ENCODE results near the gene COL19A1.

GRCh38 chr6:70183538-70183937, 317.2 kb downstream of the COL19A1 start:
- no peak for TF ChIP-seq CTCF (IDR thresholded peaks at IDR 0.05 in 2 of 3, conservative IDR thresholded peaks at IDR 0.05 in 1 of 3; ENCODE audit: insufficient read depth in 2 of 3, low read depth in 1 of 3, low read length in 3 of 3)
- TF ChIP-seq NFXL1 (CRISPR knock-in tag; IDR thresholded peaks at IDR 0.05): no peak
- no peak for TF ChIP-seq ZNF354B (CRISPR knock-in tag; IDR thresholded peaks at IDR 0.05)
